IPS-18a (cell line): ENCODE measurements around the gene RNF149.
A peak's percentile ranks its signal among the peaks of the same experiment; 100 is the strongest.
"Not testable (repeated sequence)": the region's sequence is repeated elsewhere in the genome, so short reads cannot be mapped to it uniquely, and the experiment has no call there.

ENCODE experiments used
- H3K27ac ChIP-seq: one replicate; pipeline ENCODE4 v1.5.1; 2013; ENCODE audit warnings: low read length
- H3K27me3 ChIP-seq: one replicate; pipeline ENCODE4 v1.6.1; 2013; ENCODE audit warnings: mild to moderate bottlenecking, low read length; ENCODE audit not compliant: control insufficient read depth, insufficient read depth
- H3K36me3 ChIP-seq: one replicate; pipeline ENCODE4 v1.6.1; 2013; ENCODE audit warnings: low read depth, low read length; ENCODE audit not compliant: control insufficient read depth
- H3K4me1 ChIP-seq: one replicate; pipeline ENCODE4 v1.6.1; 2013; ENCODE audit warnings: low read depth, low read length; ENCODE audit not compliant: control insufficient read depth
- H3K4me3 ChIP-seq: one replicate; pipeline ENCODE4 v1.5.1; 2013; ENCODE audit warnings: low read length
- H3K9ac ChIP-seq: one replicate; pipeline ENCODE4 v1.6.1; 2013; ENCODE audit warnings: mild to moderate bottlenecking, low read length, moderate library complexity
- H3K9me3 ChIP-seq: one replicate; pipeline ENCODE4 v1.6.1; 2013; ENCODE audit warnings: low read depth, low read length; ENCODE audit not compliant: control insufficient read depth

RNF149 gene

DNA sequence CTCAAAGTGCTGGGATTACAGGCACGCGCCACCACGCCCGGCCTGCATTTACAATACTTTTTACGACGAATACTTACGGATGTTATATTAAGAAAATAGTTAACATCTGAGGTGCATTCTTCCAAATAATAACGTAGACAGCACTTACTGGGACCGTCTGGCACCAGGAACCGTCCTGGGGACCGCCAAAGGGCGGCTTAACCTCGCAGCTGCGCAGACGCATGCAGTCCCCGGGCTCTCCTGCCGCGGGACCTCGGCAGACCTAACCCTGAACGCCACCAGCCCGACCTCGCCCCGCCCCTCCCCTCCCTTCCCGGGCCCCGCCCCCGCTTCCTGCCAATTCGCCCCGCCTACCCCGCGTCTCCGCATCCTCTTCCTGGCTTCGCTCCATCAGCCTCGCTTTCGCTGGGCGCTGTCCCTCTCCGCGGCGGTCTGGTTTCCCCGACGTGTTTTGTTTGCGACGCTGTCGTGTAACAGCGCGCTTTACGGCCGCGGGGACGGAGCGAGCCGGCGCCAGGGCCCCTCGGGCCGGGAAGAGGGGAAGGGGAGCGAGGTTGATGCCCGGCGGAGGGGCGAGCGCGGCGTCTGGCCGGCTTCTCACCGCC is 56.0 kb downstream of the RNF149 start, which contains the start of gene CNOT11:
TSS of gene CNOT11 (plus strand) at position 479 of the 605 bp plus-strand sequence. CDS start at position 558, 79 bp downstream.
- peaks cover 25% of the 10 kb centered on the region for H3K4me1 ChIP-seq
- peak within 1 kb of the TSS; percentile 80 for H3K9ac ChIP-seq
- H3K9me3 ChIP-seq: no peaks in the 10 kb centered on the region
- peak within 1 kb of the TSS; percentile 47 for H3K27ac ChIP-seq
- peak within 1 kb of the TSS; percentile 95 for H3K4me3 ChIP-seq
- H3K27me3 ChIP-seq: no peaks in the 10 kb centered on the region
- H3K36me3 ChIP-seq: no peaks in the 10 kb centered on the region

- H3K9ac ChIP-seq: peak overlapping the region; percentile 77
- H3K27ac ChIP-seq: peak overlapping the region; percentile 46
- peaks cover 25% of the 10 kb centered on the region for H3K4me1 ChIP-seq
- no peaks in the 10 kb centered on the region for H3K9me3 ChIP-seq
- H3K27me3 ChIP-seq: no peaks in the 10 kb centered on the region
- H3K36me3 ChIP-seq: no peaks in the 10 kb centered on the region
- H3K4me3 ChIP-seq: peak overlapping the region; percentile 88
Measured at GRCh38 chr2:101251844-101252407, 56.6 kb downstream of the RNF149 start.

DNA sequence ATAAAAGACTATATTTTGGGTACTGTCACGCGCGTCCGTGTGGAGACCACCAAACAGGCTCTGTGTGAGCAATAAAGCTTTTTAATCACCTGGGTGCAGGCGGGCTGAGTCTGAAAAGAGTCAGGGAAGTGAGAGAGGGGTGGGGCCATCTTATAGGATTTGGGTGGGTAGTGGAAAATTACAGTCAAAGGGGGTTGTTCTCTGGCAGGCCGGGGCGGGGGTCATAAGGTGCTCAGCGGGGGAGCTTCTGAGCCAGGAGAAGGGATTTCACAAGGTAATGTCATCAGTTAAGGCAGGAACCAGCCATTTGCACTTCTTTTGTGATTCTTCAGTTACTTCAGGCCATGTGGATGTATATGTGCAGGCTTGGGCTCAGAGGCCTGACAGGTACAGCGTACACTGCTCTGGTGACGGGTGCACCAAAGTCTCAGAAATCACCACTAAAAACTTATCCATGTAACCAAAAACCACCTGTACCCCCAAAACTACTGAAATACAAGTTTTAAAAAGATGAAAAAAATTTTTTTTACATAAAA is 57.2 kb downstream of the RNF149 start:
- H3K4me1 ChIP-seq: peaks cover 25% of the 10 kb centered on the region
- peak overlapping the region; percentile 77 for H3K9ac ChIP-seq
- not testable (repeated sequence) for H3K9me3 ChIP-seq, H3K27ac ChIP-seq, H3K27me3 ChIP-seq, H3K36me3 ChIP-seq
- H3K4me3 ChIP-seq: peak overlapping the region; percentile 88

DNA sequence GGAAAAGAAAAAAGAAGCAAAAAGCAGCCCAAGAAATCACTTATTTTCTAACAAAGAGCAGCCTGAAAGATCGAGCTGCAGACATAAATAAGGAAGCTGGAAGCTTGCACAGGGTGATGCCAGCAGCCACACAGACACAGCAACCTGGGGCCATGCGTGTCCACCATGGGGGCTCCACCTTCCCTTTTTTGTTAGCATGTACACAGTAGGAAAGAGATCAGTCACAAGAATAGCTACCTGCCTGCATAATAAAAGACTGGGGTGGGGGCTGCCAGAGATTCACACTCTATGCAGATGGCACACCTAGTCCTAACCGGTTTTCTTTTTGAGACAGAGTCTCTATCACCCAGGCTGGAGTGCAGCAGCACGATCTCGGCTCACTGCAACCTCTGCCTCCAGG is 58.7 kb downstream of the RNF149 start:
- Histone ChIP-seq H3K9ac (no peak overlapping the region), H3K4me1 (peaks cover 25% of the 10 kb centered on the region), H3K36me3 (no peaks in the 10 kb centered on the region), H3K27ac (no peak overlapping the region), H3K9me3 (no peaks in the 10 kb centered on the region), H3K4me3 (peak overlapping the region; percentile 2), H3K27me3 (no peaks in the 10 kb centered on the region)

DNA sequence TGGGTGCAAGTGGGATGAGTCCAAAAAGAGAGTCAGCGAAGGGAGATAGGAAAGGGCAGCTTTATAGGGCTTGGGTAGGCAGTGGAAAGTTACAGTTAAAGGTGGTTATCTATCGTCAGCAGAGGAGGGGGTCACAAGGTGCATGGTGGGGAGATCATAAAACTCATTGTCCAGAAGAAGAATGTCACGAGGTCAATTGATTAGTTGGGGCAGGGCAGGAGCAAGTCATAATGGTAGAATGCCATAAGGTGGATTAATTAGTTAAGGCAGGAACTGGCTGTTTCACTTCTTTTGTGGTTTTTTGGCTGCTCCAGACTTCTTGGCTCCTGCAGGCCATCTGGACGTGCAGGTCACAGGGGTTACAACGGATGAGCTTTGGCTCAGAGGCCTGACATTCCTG is 59.7 kb downstream of the RNF149 start:
- not testable (repeated sequence) for H3K9ac ChIP-seq, H3K9me3 ChIP-seq, H3K36me3 ChIP-seq, H3K27me3 ChIP-seq, H3K4me3 ChIP-seq, H3K27ac ChIP-seq
- H3K4me1 ChIP-seq: peaks cover 17% of the 10 kb centered on the region

- H3K4me1 ChIP-seq, H3K36me3 ChIP-seq, H3K9ac ChIP-seq, H3K27ac ChIP-seq, H3K27me3 ChIP-seq, H3K9me3 ChIP-seq, H3K4me3 ChIP-seq: not testable (repeated sequence)
Measured at GRCh38 chr2:101245468-101245867, 63.0 kb downstream of the RNF149 start.

DNA sequence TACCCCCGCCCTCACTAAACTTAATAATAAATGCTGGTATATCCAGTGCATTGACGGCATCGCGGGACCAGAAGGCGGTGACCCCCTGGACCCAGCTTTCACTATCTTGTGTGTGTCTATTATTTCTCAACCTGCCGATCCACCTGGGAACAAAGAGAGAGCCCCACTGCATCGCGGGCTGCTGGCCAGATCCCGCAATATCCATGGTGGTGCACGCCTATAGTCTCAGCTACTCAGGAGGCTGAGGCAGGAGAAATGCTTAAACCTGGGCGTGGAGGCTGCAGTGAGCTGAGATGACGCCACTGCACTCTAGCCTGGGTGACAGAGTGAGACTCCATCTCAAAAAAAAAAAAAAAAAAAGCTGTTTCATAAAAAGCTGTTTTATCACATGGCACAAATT is 63.6 kb downstream of the RNF149 start:
- H3K4me3 ChIP-seq, H3K36me3 ChIP-seq, H3K27ac ChIP-seq, H3K9me3 ChIP-seq, H3K4me1 ChIP-seq, H3K9ac ChIP-seq, H3K27me3 ChIP-seq: not testable (repeated sequence)

DNA sequence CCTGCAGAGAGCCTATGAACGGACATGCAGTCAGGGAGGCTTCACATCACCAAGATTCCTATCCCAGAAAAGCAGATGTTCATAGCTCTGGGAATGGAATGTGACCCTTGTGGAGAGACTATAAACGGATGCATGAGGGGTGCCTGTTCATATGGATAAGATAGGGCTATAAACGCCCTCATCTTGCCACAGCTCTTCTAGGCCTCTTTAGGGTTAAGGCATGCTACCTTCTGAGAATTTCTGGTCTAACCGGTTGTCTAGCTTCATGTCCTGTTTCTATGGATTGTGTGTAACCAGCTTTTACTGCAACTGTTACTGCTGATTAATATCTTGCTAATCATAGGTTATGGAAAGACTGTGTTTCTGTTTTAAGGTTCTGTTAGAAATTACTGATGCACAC is 64.1 kb downstream of the RNF149 start:
- H3K9ac ChIP-seq, H3K4me3 ChIP-seq, H3K27me3 ChIP-seq, H3K36me3 ChIP-seq, H3K9me3 ChIP-seq, H3K27ac ChIP-seq, H3K4me1 ChIP-seq: not testable (repeated sequence)

DNA sequence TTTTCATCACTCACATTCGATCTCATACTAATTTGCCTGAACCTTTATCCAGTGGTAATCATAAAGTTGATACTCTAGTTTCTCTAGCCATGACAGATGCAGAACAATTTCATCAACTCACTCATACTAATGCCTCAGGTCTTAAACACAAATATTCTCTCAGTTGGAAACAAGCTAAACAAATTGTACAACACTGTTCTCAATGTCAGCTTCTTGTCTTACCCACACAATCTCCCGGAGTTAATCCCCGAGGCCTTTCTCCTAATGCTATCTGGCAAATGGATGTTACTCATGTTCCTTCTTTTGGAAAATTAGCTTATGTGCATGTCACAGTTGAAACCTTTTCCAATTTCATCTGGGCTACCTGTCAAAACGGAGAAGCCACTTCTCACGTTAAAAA is 67.3 kb downstream of the RNF149 start:
- no peaks in the 10 kb centered on the region for H3K9me3 ChIP-seq
- no peaks in the 10 kb centered on the region for H3K4me1 ChIP-seq
- no peak overlapping the region for H3K27ac ChIP-seq
- H3K9ac ChIP-seq: no peak overlapping the region
- H3K36me3 ChIP-seq: no peaks in the 10 kb centered on the region
- no peak overlapping the region for H3K4me3 ChIP-seq
- H3K27me3 ChIP-seq: no peaks in the 10 kb centered on the region

DNA sequence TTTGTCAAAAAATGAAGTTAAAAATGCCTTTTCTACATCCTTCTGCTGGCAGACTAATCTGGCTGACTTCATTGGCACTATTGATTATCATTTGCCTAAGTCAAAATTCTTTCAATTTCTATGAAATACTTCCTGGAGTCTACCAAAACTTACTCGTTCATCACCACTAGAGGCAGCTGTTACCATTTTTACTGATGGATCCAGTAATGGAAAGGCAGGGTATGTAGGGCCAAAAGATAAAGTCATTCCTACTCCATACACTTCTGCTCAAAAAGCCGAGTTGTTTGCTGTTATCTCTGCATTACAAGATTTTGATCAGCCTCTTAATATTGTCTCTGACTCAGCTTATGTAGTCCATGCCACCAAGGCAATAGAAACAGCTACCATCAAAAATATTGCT is 67.8 kb downstream of the RNF149 start:
- H3K27me3 ChIP-seq, H3K4me1 ChIP-seq, H3K36me3 ChIP-seq, H3K9me3 ChIP-seq, H3K27ac ChIP-seq, H3K4me3 ChIP-seq, H3K9ac ChIP-seq: not testable (repeated sequence)

GRCh38 chr2:101239760-101240118 is 68.8 kb downstream of the RNF149 start:
- H3K27ac ChIP-seq, H3K4me3 ChIP-seq, H3K9me3 ChIP-seq, H3K36me3 ChIP-seq, H3K27me3 ChIP-seq, H3K9ac ChIP-seq, H3K4me1 ChIP-seq: not testable (repeated sequence)
